Activated naive CD4-positive, alpha-beta T cell treated with anti-CD3 and anti-CD28 coated beads for 36 hours (primary cell): Measurements from ENCODE around the gene RFPL2. TPM values are rescaled to one million over a fixed set of nuclear protein-coding genes. Genes with fewer than 3 reads are reported as not detected.
"Not testable (repeated sequence)": the region's sequence is repeated elsewhere in the genome, so short reads cannot be mapped to it uniquely, and the experiment has no call there.

ENCODE experiments used
- CTCF ChIA-PET: fragments of 350-600 bp; sonication (Branson Sonifier 250); formaldehyde crosslinking; loops from one replicate; lab custom pipeline; 2021; ENCODE audit warnings: antibody characterized with exemption; lab: Charles Lee
- DNase-seq: peaks from one replicate; pipeline ENCODE4 v3.0.0-alpha.2; 2020
- H3K27ac Mint-ChIP-seq: one replicate; pipeline ENCODE4 v1.8.0; 2021; ENCODE audit warnings: mild to moderate bottlenecking, mixed read lengths
- H3K27me3 Mint-ChIP-seq: one replicate; pipeline ENCODE4 v1.8.0; 2021; ENCODE audit warnings: low read depth, mixed read lengths
- H3K36me3 Mint-ChIP-seq: one replicate; pipeline ENCODE4 v1.8.0; 2021; ENCODE audit warnings: low read depth, mixed read lengths
- H3K4me1 Mint-ChIP-seq: one replicate; pipeline ENCODE4 v1.8.0; 2021; ENCODE audit warnings: low read depth, mixed read lengths
- H3K4me3 Mint-ChIP-seq: one replicate; pipeline ENCODE4 v1.8.0; 2021; ENCODE audit warnings: mild to moderate bottlenecking, moderate library complexity, mixed read lengths
- H3K9me3 Mint-ChIP-seq: one replicate; pipeline ENCODE4 v1.8.0; 2021; ENCODE audit warnings: mixed read lengths
- intact Hi-C: fragments of 100-400 bp; cut with micrococcal nuclease; formaldehyde crosslinking; loops from one replicate; pipeline ENCODE4 v1.15.1; 2023
- total RNA-seq, 2 experiments: library from RNA; stranded (reverse); gene quantifications; one replicate each; pipeline ENCODE4 v1.2.3, GENCODE V29; 2021

Gene RFPL2
- total RNA-seq, 2 experiments from 2014 or later = not detected

- H3K27ac Mint-ChIP-seq, H3K4me1 Mint-ChIP-seq, H3K4me3 Mint-ChIP-seq, H3K36me3 Mint-ChIP-seq, intact Hi-C loops, H3K9me3 Mint-ChIP-seq, DNase-seq, H3K27me3 Mint-ChIP-seq: not testable (repeated sequence)
- CTCF ChIA-PET = interaction anchor here (1.0 kb wide), 1 partner anchor 52 kb away, joined by 3 read pairs; no protein-coding TSS in a partner anchor
Observed at GRCh38 chr22:32150647-32151046, 54.2 kb downstream of the RFPL2 start.

- H3K4me1 Mint-ChIP-seq = peaks cover 19% of the 10 kb centered on the region
- H3K4me3 Mint-ChIP-seq, H3K36me3 Mint-ChIP-seq, CTCF ChIA-PET, H3K27ac Mint-ChIP-seq, DNase-seq, H3K27me3 Mint-ChIP-seq, H3K9me3 Mint-ChIP-seq: not testable (repeated sequence)
- intact Hi-C loops = loop anchor here (10.0 kb wide), 1 partner anchor 116 kb away; no protein-coding TSS in a partner anchor
Observed at GRCh38 chr22:32148372-32148771, 56.5 kb downstream of the RFPL2 start.

- CTCF ChIA-PET, H3K4me3 Mint-ChIP-seq, H3K9me3 Mint-ChIP-seq, H3K36me3 Mint-ChIP-seq, H3K27ac Mint-ChIP-seq, H3K27me3 Mint-ChIP-seq, DNase-seq: not testable (repeated sequence)
- intact Hi-C loops = loop anchor here (10.0 kb wide), 1 partner anchor 118 kb away; no protein-coding TSS in a partner anchor
- H3K4me1 Mint-ChIP-seq = peaks cover 29% of the 10 kb centered on the region
Observed at GRCh38 chr22:32147128-32147527, 57.7 kb downstream of the RFPL2 start.

- intact Hi-C loops = loop anchor here (10.0 kb wide), 1 partner anchor 120 kb away; no protein-coding TSS in a partner anchor
- H3K27me3 Mint-ChIP-seq = no peaks in the 10 kb centered on the region
- H3K4me1 Mint-ChIP-seq = peaks cover 37% of the 10 kb centered on the region
- CTCF ChIA-PET = interaction anchor here (0.9 kb wide), 1 partner anchor 122 kb away, joined by 3 read pairs; no protein-coding TSS in a partner anchor
- H3K36me3 Mint-ChIP-seq = no peaks in the 10 kb centered on the region
- no peak overlapping the region for H3K4me3 Mint-ChIP-seq
- peak; percentile 37 for DNase-seq
- no peak overlapping the region for H3K27ac Mint-ChIP-seq
- peaks cover 7% of the 10 kb centered on the region for H3K9me3 Mint-ChIP-seq
Observed at GRCh38 chr22:32144496-32145274, 60.2 kb downstream of the RFPL2 start.

- no peaks in the 10 kb centered on the region for H3K27me3 Mint-ChIP-seq
- intact Hi-C loops = loop anchor here (1.0 to 10.0 kb wide), 3 partner anchors 64 to 270 kb away; partner anchors contain the start of gene RTCB
- H3K27ac Mint-ChIP-seq = peak overlapping the region; percentile 25
- peaks cover 45% of the 10 kb centered on the region for H3K4me1 Mint-ChIP-seq
- peak; percentile 25 for DNase-seq
- no peaks in the 10 kb centered on the region for H3K36me3 Mint-ChIP-seq
- CTCF ChIA-PET = no interaction called here
- H3K4me3 Mint-ChIP-seq = no peak overlapping the region
- peaks cover 6% of the 10 kb centered on the region for H3K9me3 Mint-ChIP-seq
Observed at GRCh38 chr22:32142600-32142999, 62.3 kb downstream of the RFPL2 start.

GRCh38 chr22:32140688-32141087 lies 64.2 kb downstream of the RFPL2 start:
- H3K4me1 Mint-ChIP-seq = peaks cover 49% of the 10 kb centered on the region
- H3K27me3 Mint-ChIP-seq, H3K27ac Mint-ChIP-seq, H3K36me3 Mint-ChIP-seq, H3K9me3 Mint-ChIP-seq, H3K4me3 Mint-ChIP-seq: not testable (repeated sequence)
- CTCF ChIA-PET = interaction anchor here (1.1 kb wide), 1 partner anchor 333 kb away, joined by 5 read pairs; no protein-coding TSS in a partner anchor
- DNase-seq = peak; percentile 21
- intact Hi-C loops = loop anchor here (10.0 kb wide), 1 partner anchor 124 kb away; no protein-coding TSS in a partner anchor

Other genes with a start within 250 kb of the RFPL2 start
- not detected for gene SLC5A1, start 161.8 kb downstream of the RFPL2 start, total RNA-seq
- gene C22orf42, start 45.8 kb downstream of the RFPL2 start, total RNA-seq = not detected
- gene SLC5A4, start 50.3 kb upstream of the RFPL2 start, total RNA-seq = not detected
- gene RFPL3, start 152.8 kb upstream of the RFPL2 start, total RNA-seq = not detected
- 10 to 100 TPM; 84.2 to 85.5 TPM for gene RTCB, start 207.2 kb upstream of the RFPL2 start, total RNA-seq